Stimulated activated CD8-positive, alpha-beta memory T cell treated with anti-CD3 and anti-CD28 coated beads, Interleukin-15, amount 100 ng/mL, for 24 hours (primary cell): ENCODE measurements around the gene SH2D1B.
"Not testable (repeated sequence)": the region's sequence is repeated elsewhere in the genome, so short reads cannot be mapped to it uniquely, and the experiment has no call there.

Experiments used
- DNase-seq: peaks from one replicate; pipeline ENCODE4 v3.0.0-alpha.2; 2020; ENCODE audit warnings: low read depth

The SH2D1B gene

GRCh38 chr1:162361349-162361748, 50.6 kb downstream of the SH2D1B start:
- DNase-seq: no peak

- no peak for DNase-seq
These were observed 51.1 kb downstream of the SH2D1B start for GRCh38 chr1:162360874-162361260.

- DNase-seq: no peak
These were observed 51.6 kb downstream of the SH2D1B start for GRCh38 chr1:162360237-162360873.

- no peak for DNase-seq
These were observed 52.3 kb downstream of the SH2D1B start for GRCh38 chr1:162359523-162360236.

- no peak for DNase-seq
These were observed 53.0 kb downstream of the SH2D1B start for GRCh38 chr1:162358928-162359327.

GRCh38 chr1:162357681-162358266, 54.2 kb downstream of the SH2D1B start:
- no peak for DNase-seq

GRCh38 chr1:162353702-162354101, 58.2 kb downstream of the SH2D1B start:
- DNase-seq: no peak

GRCh38 chr1:162353078-162353477, 58.9 kb downstream of the SH2D1B start:
- DNase-seq: no peak

- not testable (repeated sequence) for DNase-seq
These were observed 60.1 kb downstream of the SH2D1B start for GRCh38 chr1:162351874-162352273.

GRCh38 chr1:162351246-162351842, 60.6 kb downstream of the SH2D1B start:
- no peak for DNase-seq

- no peak for DNase-seq
These were observed 62.2 kb downstream of the SH2D1B start for GRCh38 chr1:162349635-162350330.

- DNase-seq: no peak
These were observed 64.7 kb downstream of the SH2D1B start for GRCh38 chr1:162347281-162347680.
